SKM-1 (cell line): ENCODE measurements around the gene PCED1B.
"Not testable (repeated sequence)": the region's sequence is repeated elsewhere in the genome, so short reads cannot be mapped to it uniquely, and the experiment has no call there.

ENCODE experiments used
- DNase-seq: peaks from one replicate; lab custom pipeline; 2025; ENCODE audit not compliant: unreplicated experiment; lab: John Stamatoyannopoulos, UW

The PCED1B gene

GRCh38 chr12:47164116-47164515 lies 84.7 kb downstream of the PCED1B start:
- DNase-seq = no peak

- no peak for DNase-seq
Measured at GRCh38 chr12:47164724-47165439, 85.5 kb downstream of the PCED1B start.

- DNase-seq = no peak
Measured at GRCh38 chr12:47165934-47166333, 86.5 kb downstream of the PCED1B start.

- DNase-seq = no peak
Measured at GRCh38 chr12:47166365-47166764, 86.9 kb downstream of the PCED1B start.

GRCh38 chr12:47170281-47170680 lies 90.9 kb downstream of the PCED1B start:
- DNase-seq = not testable (repeated sequence)

DNA sequence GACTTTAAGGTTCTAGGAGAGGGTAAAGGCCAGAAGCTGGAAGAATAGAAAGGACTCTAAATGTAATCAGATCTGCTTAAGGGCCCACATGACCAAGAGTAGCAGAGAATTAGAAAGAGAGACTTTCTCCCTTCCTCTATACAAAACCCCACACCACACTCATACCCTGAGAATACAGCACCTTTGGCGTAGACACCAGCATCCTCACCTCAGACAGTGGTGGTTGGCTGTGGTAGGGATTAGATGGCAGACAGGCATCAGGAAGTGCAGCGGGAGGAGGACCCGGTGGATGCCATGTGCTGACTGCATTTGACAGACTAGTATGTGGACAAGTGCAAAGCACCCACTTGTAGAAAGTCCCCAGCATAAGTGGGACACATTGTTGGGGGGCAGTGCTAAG lies 98.6 kb downstream of the PCED1B start:
- no peak for DNase-seq

DNA sequence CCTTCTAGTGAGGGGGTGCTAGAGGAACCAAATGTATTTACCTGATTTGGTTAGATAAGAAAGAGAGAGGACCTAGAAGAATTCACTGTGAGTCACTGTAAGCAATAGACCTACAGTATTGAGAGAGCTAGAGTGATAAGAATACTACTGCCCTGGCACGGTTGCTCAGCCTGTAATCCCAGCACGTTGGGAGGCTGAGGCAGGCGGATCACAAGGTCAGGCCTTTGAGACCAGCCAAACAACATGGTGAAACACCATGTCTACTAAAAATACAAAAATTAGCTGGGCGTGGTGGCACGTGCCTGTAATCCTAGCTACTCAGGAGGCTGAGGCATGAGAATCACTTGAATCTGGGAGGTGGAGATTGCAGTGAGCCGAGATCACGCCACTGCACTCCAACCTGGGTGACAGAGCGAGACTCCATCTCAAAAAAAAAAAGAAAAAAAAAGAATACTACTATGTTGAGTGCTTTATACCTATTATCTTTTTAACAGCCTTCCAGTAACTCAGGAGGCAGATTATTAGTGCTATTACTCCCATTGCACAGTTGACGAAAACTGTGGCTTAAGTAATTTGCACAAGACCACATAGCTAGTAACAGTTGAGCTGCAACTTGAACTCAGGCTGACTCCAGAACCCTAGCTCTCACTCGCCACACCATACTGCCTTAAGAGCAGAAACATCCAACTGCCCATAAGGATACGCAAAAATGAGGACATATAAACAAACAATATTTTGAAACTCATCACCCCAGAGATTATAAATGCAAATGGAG lies 102.9 kb downstream of the PCED1B start:
- DNase-seq = not testable (repeated sequence)

DNA sequence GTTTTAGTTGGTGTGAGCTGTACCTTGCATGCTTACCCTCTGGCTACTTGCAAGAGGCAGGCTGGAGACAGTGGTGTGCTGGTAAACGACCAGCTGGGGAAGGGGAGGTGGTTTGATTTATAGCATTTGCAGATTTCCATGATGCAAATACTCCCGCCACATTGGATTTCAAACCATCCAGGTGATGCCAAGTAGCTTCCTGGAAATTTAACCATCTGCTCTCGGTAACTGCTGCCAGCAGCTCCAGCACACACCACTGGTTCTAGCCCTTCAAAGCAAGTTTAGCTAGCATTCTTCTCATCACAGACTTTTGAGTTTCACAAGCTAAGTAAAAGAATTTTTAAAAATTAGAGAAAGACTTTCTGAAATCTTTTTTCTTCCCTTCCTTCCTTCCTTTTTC lies 104.8 kb downstream of the PCED1B start:
- no peak for DNase-seq

- no peak for DNase-seq
Measured at GRCh38 chr12:47184813-47185212, 105.4 kb downstream of the PCED1B start.

- no peak for DNase-seq
Measured at GRCh38 chr12:47186246-47186645, 106.8 kb downstream of the PCED1B start.

GRCh38 chr12:47188576-47189441 lies 109.4 kb downstream of the PCED1B start:
- no peak for DNase-seq

DNA sequence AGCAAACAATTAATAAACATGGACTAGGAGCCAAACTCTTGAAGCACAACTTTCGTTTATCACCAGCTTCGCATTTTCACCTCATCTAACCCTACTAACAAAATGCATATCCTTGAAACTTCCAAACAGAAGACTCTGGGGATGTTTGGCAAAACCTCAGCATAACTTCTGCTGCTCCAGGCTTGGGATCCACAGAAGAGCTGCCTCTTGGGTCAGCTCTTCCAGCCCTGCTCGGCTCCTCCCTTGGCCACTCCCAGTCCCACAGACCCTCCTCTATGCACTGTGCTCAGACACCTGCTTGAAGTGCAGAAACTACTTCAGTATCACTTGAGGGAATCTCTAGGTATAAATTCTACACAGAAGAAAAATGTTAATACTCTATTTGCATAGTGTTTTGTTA lies 110.3 kb downstream of the PCED1B start:
- no peak for DNase-seq

- DNase-seq = no peak
Measured at GRCh38 chr12:47190271-47190750, 110.9 kb downstream of the PCED1B start.

DNA sequence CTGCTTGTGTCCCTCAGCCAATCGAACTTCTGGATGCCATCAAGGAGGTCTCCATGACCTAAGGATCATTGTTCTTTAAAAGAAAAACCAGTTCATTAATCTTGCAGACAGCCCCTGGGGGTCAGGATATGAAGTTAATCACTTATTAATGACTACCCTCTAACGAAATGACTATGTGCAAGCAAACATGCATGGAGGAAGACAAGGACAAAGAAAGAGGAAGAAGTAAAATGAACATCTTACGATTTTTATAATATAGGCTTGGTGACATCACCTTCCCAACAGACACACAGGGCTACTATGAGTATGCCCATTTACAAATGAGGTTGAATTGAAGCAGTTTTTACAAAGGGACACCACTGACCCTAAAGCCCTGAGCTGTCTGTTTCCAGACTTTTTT lies 111.5 kb downstream of the PCED1B start:
- DNase-seq = no peak

DNA sequence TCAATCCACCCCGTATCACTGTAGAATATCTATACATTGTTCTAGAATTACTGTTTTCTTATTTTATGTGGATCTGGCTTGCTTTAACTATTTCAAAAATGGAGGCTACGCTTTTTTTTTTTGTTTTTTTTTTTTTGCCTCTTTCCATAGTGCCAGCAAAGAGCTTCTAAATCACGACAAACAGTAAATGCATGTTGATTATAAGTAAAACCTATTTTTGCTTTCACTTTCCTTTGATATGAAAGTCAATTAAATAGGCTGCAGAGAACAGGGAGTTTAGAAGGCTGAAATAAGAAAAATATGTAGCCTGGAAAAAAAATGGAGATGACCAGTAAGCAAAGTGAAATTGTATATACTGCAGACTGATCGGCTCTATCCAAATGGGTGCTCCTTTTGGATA lies 112.6 kb downstream of the PCED1B start:
- DNase-seq = no peak

GRCh38 chr12:47193066-47193465 lies 113.6 kb downstream of the PCED1B start:
- no peak for DNase-seq

DNA sequence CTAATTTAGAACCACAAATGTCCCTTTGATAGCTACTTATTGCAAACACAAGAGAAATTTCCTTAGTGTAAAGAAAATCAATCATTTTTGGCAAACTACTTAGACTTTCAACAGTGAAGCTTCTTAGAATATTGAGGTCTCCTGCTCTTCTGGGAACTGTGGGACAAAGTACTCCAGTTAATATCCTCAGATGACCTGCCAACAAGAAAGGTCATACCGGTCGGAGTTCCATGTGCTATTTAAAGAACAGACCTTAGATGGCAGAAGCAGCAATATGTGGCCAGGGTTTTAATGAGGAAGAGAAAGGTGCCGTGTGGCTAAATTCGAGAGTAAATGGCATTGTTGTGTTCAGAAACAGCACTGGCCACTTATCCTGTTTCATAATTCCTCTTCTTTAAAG lies 115.1 kb downstream of the PCED1B start:
- DNase-seq = no peak

DNA sequence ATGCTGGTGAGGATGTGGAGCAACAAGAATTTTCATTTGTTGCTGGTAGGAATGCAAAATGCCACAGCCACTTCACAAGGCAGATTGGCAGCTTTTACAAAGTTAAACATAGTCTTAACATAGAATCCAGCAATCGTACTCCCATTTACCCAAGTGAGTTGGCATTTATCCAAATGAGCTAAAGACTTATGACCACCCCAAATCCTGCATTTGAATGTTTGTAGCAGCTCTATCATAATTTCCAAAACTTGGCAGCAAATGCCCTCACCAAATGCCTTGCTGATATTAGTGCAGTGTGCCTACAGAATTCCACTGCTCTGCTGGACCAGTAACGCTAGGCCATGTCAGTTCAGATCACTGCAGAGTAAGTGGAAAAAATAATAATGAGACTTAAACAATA lies 121.0 kb downstream of the PCED1B start:
- no peak for DNase-seq

GRCh38 chr12:47201190-47201589 lies 121.8 kb downstream of the PCED1B start:
- DNase-seq = not testable (repeated sequence)

GRCh38 chr12:47202176-47202575 lies 122.8 kb downstream of the PCED1B start:
- DNase-seq = no peak
